H1 (cell line): ENCODE results near the gene IDI2. TPM values are rescaled to one million over a fixed set of nuclear protein-coding genes. Genes with fewer than 3 reads are reported as not detected.

Experiments used
- CTCF ChIA-PET: fragments of 300-600 bp; sonication (Branson Sonifier 250); formaldehyde crosslinking; loops from one replicate; lab custom pipeline; 2021; ENCODE audit not compliant: partially characterized antibody; lab: Charles Lee
- POLR2A ChIA-PET: fragments of 300-600 bp; sonication (Branson Sonifier 250); formaldehyde crosslinking; loops from one replicate; lab custom pipeline; 2021; ENCODE audit warnings: inconsistent platforms; ENCODE audit not compliant: partially characterized antibody; lab: Charles Lee
- DNase-seq, 2 experiments: peaks; one replicate each; pipeline versions ENCODE4 v3.0.0 to v3.0.0-alpha.2; 2010 to 2022; ENCODE audit warnings: low spot score in 2 of 2, low read depth in 1 of 2, mixed read lengths in 1 of 2
- FAIRE-seq: peaks from 2 replicates; lab custom pipeline; 2011; peaks lifted over from hg19 to GRCh38; lab: Jason Lieb, UNC
- H2AFZ ChIP-seq: 2 replicates; pipeline ENCODE4 v1.8.1; 2012; ENCODE audit warnings: low read length, inconsistent platforms
- H2AK5ac ChIP-seq: 2 replicates; pipeline ENCODE4 v1.6.1; 2013; ENCODE audit warnings: low read depth, low read length
- H2BK120ac ChIP-seq: replicated peaks from 2 replicates; pipeline ENCODE3; 2013; ENCODE audit warnings: low read depth, low read length, inconsistent platforms
- H2BK12ac ChIP-seq: 2 replicates; pipeline ENCODE4 v1.6.1; 2013; ENCODE audit warnings: low read depth, low read length
- H2BK15ac ChIP-seq: 2 replicates; pipeline ENCODE4 v1.6.1; 2013; ENCODE audit warnings: low read length
- H2BK20ac ChIP-seq: 2 replicates; pipeline ENCODE4 v1.6.1; 2013; ENCODE audit warnings: low read length
- H2BK5ac ChIP-seq: 2 replicates; pipeline ENCODE4 v1.6.1; 2013; ENCODE audit warnings: low read depth, low read length
- H3K14ac ChIP-seq: 2 replicates; pipeline ENCODE4 v1.6.1; 2013; ENCODE audit warnings: inconsistent platforms; ENCODE audit not compliant: insufficient read length
- H3K18ac ChIP-seq: 2 replicates; pipeline ENCODE4 v1.6.1; 2013; ENCODE audit warnings: low read length; ENCODE audit errors: extremely low read depth
- H3K23ac ChIP-seq: 2 replicates; pipeline ENCODE4 v1.6.1; 2013; ENCODE audit warnings: inconsistent platforms; ENCODE audit not compliant: insufficient read length
- H3K23me2 ChIP-seq: 2 replicates; pipeline ENCODE4 v1.6.1; 2013; ENCODE audit warnings: low read depth, low read length
- H3K27ac ChIP-seq: 2 replicates; pipeline ENCODE4 v1.6.1; 2011; ENCODE audit warnings: low read depth, low read length, inconsistent platforms
- H3K27me3 ChIP-seq, 4 experiments: replicated peaks in 1 of 4; 1 replicate in 1 of 4; 2 replicates in 3 of 4; pipeline versions ENCODE4 v1.6.1 to v1.8.1; 2011 to 2013; ENCODE audit warnings: low read length in 3 of 4, mild to moderate bottlenecking in 3 of 4, inconsistent platforms in 2 of 4, mixed read lengths in 2 of 4, moderate library complexity in 1 of 4; ENCODE audit not compliant: control insufficient read depth in 3 of 4, insufficient read depth in 3 of 4; ENCODE audit errors: extremely low read depth in 1 of 4
- H3K36me3 ChIP-seq, 4 experiments: 2 replicates each; pipeline versions ENCODE4 v1.6.1 to v1.8.1; 2011 to 2013; ENCODE audit warnings: mild to moderate bottlenecking in 4 of 4, low read length in 3 of 4, moderate library complexity in 2 of 4, control low read depth in 1 of 4, inconsistent platforms in 1 of 4; ENCODE audit not compliant: insufficient read depth in 4 of 4, control insufficient read depth in 2 of 4
- H3K4ac ChIP-seq: replicated peaks from 2 replicates; pipeline ENCODE3; 2013; ENCODE audit warnings: low read length, low read depth, mixed read lengths, inconsistent platforms; ENCODE audit not compliant: insufficient read length
- H3K4me1 ChIP-seq, 4 experiments: replicated peaks in 1 of 4; 1 replicate in 1 of 4; 2 replicates in 3 of 4; pipeline versions ENCODE4 v1.6.1 to v1.8.1; 2011 to 2013; ENCODE audit warnings: low read length in 3 of 4, inconsistent platforms in 2 of 4, mixed read lengths in 1 of 4; ENCODE audit not compliant: insufficient read depth in 4 of 4, control insufficient read depth in 3 of 4
- H3K4me2 ChIP-seq, 2 experiments: 2 replicates each; pipeline versions ENCODE4 v1.6.1 to v1.8.1; 2011 to 2013; ENCODE audit warnings: low read depth in 2 of 2, low read length in 2 of 2, control low read depth in 1 of 2, inconsistent platforms in 1 of 2, mild to moderate bottlenecking in 1 of 2; ENCODE audit not compliant: insufficient read depth in 1 of 2
- H3K4me3 ChIP-seq, 4 experiments: fragments of 200-600, 300-600 bp in 1 of 4; sonication (generic), shearing (Covaris generic), sonication (Bioruptor Twin) in 1 of 4; 2 replicates each; pipeline versions ENCODE4 v1.5.1 to v1.8.1; 2011 to 2016; ENCODE audit warnings: low read length in 4 of 4, low read depth in 3 of 4, control low read depth in 2 of 4, inconsistent platforms in 2 of 4, mild to moderate bottlenecking in 2 of 4, mixed read lengths in 1 of 4, moderate library complexity in 1 of 4; ENCODE audit not compliant: insufficient read depth in 2 of 4; ENCODE audit errors: extremely low read depth in 1 of 4
- H3K56ac ChIP-seq: replicated peaks from 2 replicates; pipeline ENCODE3; 2013; ENCODE audit warnings: low read depth, mild to moderate bottlenecking, mixed read lengths, low read length, inconsistent platforms; ENCODE audit not compliant: insufficient read length
- H3K79me1 ChIP-seq: 2 replicates; pipeline ENCODE4 v1.6.1; 2013; ENCODE audit warnings: low read depth, low read length, control low read depth
- H3K79me2 ChIP-seq, 2 experiments: 2 replicates each; pipeline versions ENCODE4 v1.6.1 to v1.8.1; 2012 to 2013; ENCODE audit warnings: low read length in 2 of 2, mild to moderate bottlenecking in 2 of 2, inconsistent platforms in 1 of 2; ENCODE audit not compliant: insufficient read depth in 2 of 2, control insufficient read depth in 1 of 2
- H3K9ac ChIP-seq, 4 experiments: replicated peaks in 1 of 4; 1 replicate in 1 of 4; 2 replicates in 3 of 4; pipeline versions ENCODE4 v1.6.1 to v1.8.1; 2011 to 2013; ENCODE audit warnings: low read depth in 3 of 4, low read length in 3 of 4, control low read depth in 2 of 4, mild to moderate bottlenecking in 2 of 4, moderate library complexity in 2 of 4, inconsistent platforms in 1 of 4; ENCODE audit errors: extremely low read depth in 1 of 4
- H3K9me3 ChIP-seq, 2 experiments: 2 replicates each; pipeline versions ENCODE4 v1.6.1 to v1.8.1; 2012 to 2013; ENCODE audit warnings: mild to moderate bottlenecking in 2 of 2, moderate library complexity in 2 of 2, control low read depth in 1 of 2, inconsistent platforms in 1 of 2, low read depth in 1 of 2, low read length in 1 of 2, mixed read lengths in 1 of 2; ENCODE audit not compliant: insufficient read depth in 2 of 2
- H4K20me1 ChIP-seq, 2 experiments: replicated peaks in 1 of 2; 2 replicates each; pipeline versions ENCODE3 to v1.8.1; 2011 to 2013; ENCODE audit warnings: inconsistent platforms in 2 of 2, low read length in 2 of 2, mild to moderate bottlenecking in 1 of 2; ENCODE audit not compliant: insufficient read depth in 2 of 2, control insufficient read depth in 1 of 2
- H4K5ac ChIP-seq: 2 replicates; pipeline ENCODE4 v1.6.1; 2013; ENCODE audit warnings: low read length, low read depth, mixed read lengths, inconsistent platforms; ENCODE audit not compliant: insufficient read length
- H4K8ac ChIP-seq: 2 replicates; pipeline ENCODE4 v1.8.0; 2013; ENCODE audit warnings: mild to moderate bottlenecking, moderate library complexity, low read length, inconsistent platforms; ENCODE audit not compliant: insufficient read depth; ENCODE audit errors: extremely low read depth
- H4K91ac ChIP-seq: replicated peaks from 2 replicates; pipeline ENCODE3; 2013; ENCODE audit warnings: low read length, mixed read lengths, inconsistent platforms; ENCODE audit not compliant: insufficient read length
- BACH1 ChIP-seq: IDR thresholded peaks from 2 replicates; pipeline ENCODE4 v1.6.1; 2012; ENCODE audit warnings: low read length, improper control_type of control experiment
- CBX8 ChIP-seq: fragments of 300-800, 300-1000 bp; sonication (generic); IDR thresholded peaks from 2 replicates; pipeline ENCODE4 v1.7.1; 2016; ENCODE audit warnings: low read depth, low read length, borderline replicate concordance
- CEBPB ChIP-seq: IDR thresholded peaks from 2 replicates; pipeline ENCODE4 v1.6.1; 2012; ENCODE audit warnings: low read depth, low read length
- CHD2 ChIP-seq: IDR thresholded peaks from 2 replicates; pipeline ENCODE4 v1.6.1; 2012; ENCODE audit warnings: low read length, improper control_type of control experiment
- CTCF ChIP-seq, 3 experiments: IDR thresholded peaks; 1 replicate in 2 of 3; 2 replicates in 1 of 3; pipeline versions ENCODE4 v1.5.1 to v1.6.1; 2011; ENCODE audit warnings: low read length in 3 of 3, mild to moderate bottlenecking in 3 of 3, inconsistent platforms in 2 of 3, low read depth in 1 of 3, moderate library complexity in 1 of 3; ENCODE audit not compliant: insufficient read depth in 1 of 3; ENCODE audit errors: control extremely low read depth in 1 of 3
- NANOG ChIP-seq: IDR thresholded peaks from 2 replicates; pipeline ENCODE4 v1.6.1; 2011; ENCODE audit warnings: low read length, low read depth, mild to moderate bottlenecking, inconsistent platforms; ENCODE audit not compliant: insufficient read depth, poor library complexity, severe bottlenecking
- PHF8 ChIP-seq: fragments of 200-600 bp; sonication (generic); conservative IDR thresholded peaks from 2 replicates; pipeline ENCODE4 v1.7.1; 2012; ENCODE audit warnings: low read depth, mild to moderate bottlenecking, inconsistent platforms, low read length, moderate library complexity
- POLR2AphosphoS5 ChIP-seq: IDR thresholded peaks from 2 replicates; pipeline ENCODE4 v1.6.1; 2011; ENCODE audit warnings: low read depth, low read length
- RNF2 ChIP-seq: fragments of 200-900, 300-1000 bp; sonication (generic); IDR thresholded peaks from 2 replicates; pipeline ENCODE4 v1.7.1; 2016; ENCODE audit warnings: borderline replicate concordance, low read depth, mild to moderate bottlenecking, antibody characterized with exemption, low read length; ENCODE audit not compliant: poor library complexity, severe bottlenecking; ENCODE audit errors: missing control alignments
- SP4 ChIP-seq: IDR thresholded peaks from 2 replicates; pipeline ENCODE4 v1.6.1; 2012; ENCODE audit warnings: low read length, inconsistent platforms
- SRF ChIP-seq: IDR thresholded peaks from 2 replicates; pipeline ENCODE4 v1.6.1; 2011; ENCODE audit warnings: mild to moderate bottlenecking, low read depth, low read length, moderate library complexity
- YY1 ChIP-seq: IDR thresholded peaks from 2 replicates; pipeline ENCODE4 v1.6.1; 2011; ENCODE audit warnings: low read depth, mild to moderate bottlenecking, low read length
- WGBS, 2 experiments: shearing (Covaris generic) in 1 of 2; methylation state at CpG; one replicate each; pipeline versions ENCODE4 v1.1.6 to v1.1.7; 2013 to 2015; ENCODE audit warnings: low lambda C conversion rate in 2 of 2, mixed read lengths in 2 of 2, inconsistent platforms in 1 of 2, low coverage in 1 of 2, missing lambda C conversion rate in 1 of 2; ENCODE audit not compliant: insufficient replicate concordance in 2 of 2, insufficient coverage in 1 of 2, insufficient read length in 1 of 2; ENCODE audit errors: extremely low coverage in 1 of 2, missing lambda C conversion rate in 1 of 2; 5-methylcytosine and 5-hydroxymethylcytosine counted together
- polyA plus RNA-seq, 7 experiments: library from polyadenylated mRNA; depleted of rRNA in 3 of 7; stranded (reverse) in 5 of 7; unstranded in 2 of 7; fragments of >200 nt in 5 of 7; fragments of 200-250 nt in 2 of 7; gene quantifications; 1 replicate in 5 of 7; 2 replicates in 1 of 7; 4 replicates in 1 of 7; pipeline versions ENCODE4 v1.2.1 to v1.2.3, GENCODE V29; 2011 to 2013; ENCODE audit warnings: missing spikeins in 2 of 7, mixed read lengths in 2 of 7
- total RNA-seq: library from RNA; stranded (reverse); fragmentation: NEBNext Ultra II Directional; extraction: Animal tissue kit (Norgen Biotek cat#: 25700); gene quantifications from 2 replicates; pipeline ENCODE4 v1.2.1, GENCODE V29; 2021

The IDI2 gene
- total and polyA plus RNA-seq, 2 of the 8 experiments (the other 6 are each of a cell fraction or from before 2014, with no cell fraction given), result not detected

GRCh38 chr10:1034758-1035157 is 9.1 kb upstream of the IDI2 start:
- Histone ChIP-seq H3K27ac (no peak overlapping the region), H4K91ac (no peak overlapping the region), H3K79me2 (no peaks in the 10 kb centered on the region), H2BK120ac (no peak overlapping the region), H3K56ac (no peak overlapping the region), H3K4me2 (no peak overlapping the region), H3K23me2 (no peaks in the 10 kb centered on the region), H3K4ac (no peak overlapping the region), H2BK20ac (no peak overlapping the region), H3K27me3 (no peaks in the 10 kb centered on the region), H4K20me1 (peaks cover 0 to 4% of the 10 kb centered on the region in 2 experiments), H2BK5ac (no peak overlapping the region), H2AFZ (no peak overlapping the region), H3K14ac (no peak overlapping the region), H3K18ac (no peak overlapping the region), H3K36me3 (peaks cover 0 to 4% (median 1%) of the 10 kb centered on the region in 4 experiments; a peak in 3 of 8 replicates), H2BK15ac (no peak overlapping the region), H3K9me3 (no peaks in the 10 kb centered on the region), H3K4me3 (no peak overlapping the region), H3K9ac (no peak overlapping the region), H3K4me1 (no peaks in the 10 kb centered on the region; a peak in 1 of 7 replicates), H3K23ac (no peak overlapping the region), H4K8ac (no peak overlapping the region), H2AK5ac (no peak overlapping the region), H4K5ac (no peak overlapping the region), H2BK12ac (no peak overlapping the region), H3K79me1 (no peaks in the 10 kb centered on the region; the same call in 1 of the 2 replicates)
- POLR2A ChIA-PET, result interaction anchor here (0.6 to 1.5 kb wide), 5 partner anchors 8 to 45 kb away, joined by 3 to 5 read pairs (median 4); partner anchors contain the start of gene IDI1
- CTCF ChIA-PET, result no interaction called here
- 97% methylated on average over 3 of the region's 3 CpGs; no CpG with 5 or more reads in 1 of the 2 experiments for WGBS, 2 experiments
- TF ChIP-seq CHD2, result no peak
- TF ChIP-seq BACH1, result no peak
- no peak for TF ChIP-seq NANOG
- no peak for TF ChIP-seq RNF2
- no peak for TF ChIP-seq CBX8
- TF ChIP-seq CEBPB, result no peak
- no peak for TF ChIP-seq POLR2AphosphoS5
- TF ChIP-seq PHF8, result no peak
- TF ChIP-seq SRF, result no peak
- no peak for TF ChIP-seq CTCF (IDR thresholded peaks at IDR 0.05; ENCODE audit: control extremely low read depth in 1 of 3, insufficient read depth in 1 of 3, low read depth in 1 of 3, low read length in 3 of 3)
- no peak for TF ChIP-seq SP4
- TF ChIP-seq YY1, result no peak
- FAIRE-seq (no peak), DNase-seq (no peak)
